ENCODE data around the gene MYCN. TPM values are rescaled to one million over a fixed set of nuclear protein-coding genes. Genes with fewer than 3 reads are reported as not detected.
A peak's percentile ranks its signal among the peaks of the same experiment; 100 is the strongest.

MYCN gene
- total and polyA plus RNA-seq, 2 of the 8 experiments (the other 6 are each of a cell fraction or from before 2014, with no cell fraction given): 87.8 to 137 TPM

DNA sequence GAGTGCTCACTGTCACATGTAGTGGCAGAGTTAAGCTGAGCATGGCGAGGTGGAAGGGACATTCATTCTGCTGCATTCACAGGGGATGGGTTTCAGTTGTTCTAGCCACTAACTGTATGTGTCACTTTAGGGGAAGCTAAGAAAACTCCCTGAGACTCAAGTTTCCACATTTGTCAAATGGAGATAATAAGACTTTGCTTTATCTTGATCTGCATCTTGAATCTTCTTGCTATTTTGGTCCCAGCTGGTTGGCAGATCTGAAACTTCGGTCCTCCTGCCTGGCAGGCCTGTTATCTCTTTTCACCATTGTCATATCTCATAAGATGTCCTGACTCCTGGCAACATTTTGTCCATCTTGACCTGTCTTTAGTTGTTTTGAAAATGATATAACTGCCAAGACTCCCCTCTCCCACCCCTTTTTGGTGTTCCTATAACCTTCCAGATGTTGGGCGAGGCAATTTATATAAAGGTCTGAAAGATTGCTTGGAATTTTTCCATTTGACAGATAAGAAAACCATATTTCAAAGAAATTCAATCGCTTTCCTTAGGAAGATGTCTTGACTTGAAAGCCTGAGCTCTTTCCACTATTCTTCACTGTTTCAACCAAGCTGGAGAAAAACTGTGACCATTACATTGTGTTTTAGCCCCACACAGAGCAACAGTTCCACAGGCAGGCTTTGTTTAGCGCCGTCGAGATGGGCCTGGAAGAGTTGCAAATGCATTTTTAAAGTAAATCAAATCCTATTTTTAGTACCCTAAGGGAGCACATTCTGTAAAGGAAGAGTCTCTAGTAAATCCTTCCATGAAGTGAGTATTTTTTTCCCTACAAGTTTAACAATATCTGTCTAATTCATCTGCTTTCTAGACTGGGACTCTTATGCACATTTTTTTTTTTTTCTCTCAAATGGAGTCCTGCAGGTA lies 33.4 kb downstream of the MYCN start:
- H4K91ac ChIP-seq (replicated peaks; ENCODE audit: insufficient read length, low read length): no peak overlapping the region
- no peak overlapping the region for H3K9ac ChIP-seq (replicated peaks in 1 of 4; ENCODE audit: extremely low read depth in 1 of 4, low read depth in 3 of 4, low read length in 3 of 4)
- no peaks in the 10 kb centered on the region for H3K27me3 ChIP-seq (replicated peaks in 1 of 4; ENCODE audit: control insufficient read depth in 3 of 4, extremely low read depth in 1 of 4, insufficient read depth in 3 of 4, low read length in 3 of 4)
- H4K8ac ChIP-seq (ENCODE audit: extremely low read depth, insufficient read depth, low read length): no peak overlapping the region
- H2BK20ac ChIP-seq (ENCODE audit: low read length): 0 out of 2 replicates have a peak overlapping the region, but pooled peaks have one; percentile 41
- ChIA-PET CTCF (ENCODE audit: partially characterized antibody) (interaction anchor here (1.0 kb wide), 1 partner anchor 30 kb away, joined by 4 read pairs; no protein-coding TSS in a partner anchor), POLR2A (ENCODE audit: partially characterized antibody) (interaction anchor here (0.9 to 1.1 kb wide), 2 partner anchors 15 to 23 kb away, joined by 3 to 4 read pairs; no protein-coding TSS in a partner anchor)
- H3K18ac ChIP-seq (ENCODE audit: extremely low read depth, low read length): peak overlapping the region; percentile 71; the same call in 1 of the 2 replicates
- H2BK5ac ChIP-seq (ENCODE audit: low read depth, low read length): no peak overlapping the region
- H2AK5ac ChIP-seq (ENCODE audit: low read depth, low read length): no peak overlapping the region; the same call in 1 of the 2 replicates
- H3K23me2 ChIP-seq (ENCODE audit: low read depth, low read length): no peaks in the 10 kb centered on the region
- H3K9me3 ChIP-seq (ENCODE audit: insufficient read depth in 2 of 2, low read depth in 1 of 2, low read length in 1 of 2): no peaks in the 10 kb centered on the region
- H3K23ac ChIP-seq (ENCODE audit: insufficient read length): no peak overlapping the region
- 0 out of 2 replicates have a peak overlapping the region, but pooled peaks have one; percentile 19 for H2BK12ac ChIP-seq (ENCODE audit: low read depth, low read length)
- H4K5ac ChIP-seq (ENCODE audit: insufficient read length, low read depth, low read length): no peak overlapping the region
- peak overlapping the region; percentile 57 for H3K4ac ChIP-seq (replicated peaks; ENCODE audit: insufficient read length, low read depth, low read length)
- FAIRE-seq (no peak), DNase-seq (ENCODE audit: low read depth in 1 of 2, low spot score in 2 of 2) (no peak)
- H3K4me1 ChIP-seq (replicated peaks in 1 of 4; ENCODE audit: control insufficient read depth in 3 of 4, insufficient read depth in 4 of 4, low read length in 3 of 4): peaks cover 0 to 7% (median 3%) of the 10 kb centered on the region in 4 experiments; a peak in 6 of 7 replicates
- H3K27ac ChIP-seq (ENCODE audit: low read depth, low read length): no peak overlapping the region
- no peak overlapping the region for H3K4me3 ChIP-seq (ENCODE audit: extremely low read depth in 1 of 4, insufficient read depth in 2 of 4, low read depth in 3 of 4, low read length in 4 of 4)
- H3K14ac ChIP-seq (ENCODE audit: insufficient read length): no peak overlapping the region
- H3K36me3 ChIP-seq (ENCODE audit: control insufficient read depth in 2 of 4, insufficient read depth in 4 of 4, low read length in 3 of 4): no peaks in the 10 kb centered on the region
- H2BK120ac ChIP-seq (replicated peaks; ENCODE audit: low read depth, low read length): no peak overlapping the region
- H4K20me1 ChIP-seq (replicated peaks in 1 of 2; ENCODE audit: control insufficient read depth in 1 of 2, insufficient read depth in 2 of 2, low read length in 2 of 2): no peaks in the 10 kb centered on the region
- no peak overlapping the region for H3K56ac ChIP-seq (replicated peaks; ENCODE audit: insufficient read length, low read depth, low read length)
- no peaks in the 10 kb centered on the region for H3K79me1 ChIP-seq (ENCODE audit: low read depth, low read length)
- WGBS, 2 experiments (ENCODE audit: extremely low coverage in 1 of 2, insufficient coverage in 1 of 2, insufficient read length in 1 of 2, insufficient replicate concordance in 2 of 2, low coverage in 1 of 2, low lambda C conversion rate in 2 of 2, missing lambda C conversion rate in 1 of 2): 91% methylated on average over 7 of the region's 7 CpGs; no CpG with 5 or more reads in 1 of the 2 experiments
- H3K4me2 ChIP-seq (ENCODE audit: insufficient read depth in 1 of 2, low read depth in 2 of 2, low read length in 2 of 2): no peak overlapping the region
- peak overlapping the region; percentile 88; the same call in 1 of the 2 replicates for H2BK15ac ChIP-seq (ENCODE audit: low read length)
- H2AFZ ChIP-seq (ENCODE audit: low read length): no peak overlapping the region
- H3K79me2 ChIP-seq (ENCODE audit: control insufficient read depth in 1 of 2, insufficient read depth in 2 of 2, low read length in 2 of 2): no peaks in the 10 kb centered on the region
- TF ChIP-seq SUZ12 (IDR thresholded peaks at IDR 0.05; ENCODE audit: low read length) (no peak), TEAD4 (IDR thresholded peaks at IDR 0.05; ENCODE audit: low read depth, low read length) (no peak), NANOG (IDR thresholded peaks at IDR 0.05; ENCODE audit: insufficient read depth, low read depth, low read length, poor library complexity, severe bottlenecking) (no peak), RNF2 (IDR thresholded peaks at IDR 0.05; ENCODE audit: borderline replicate concordance, low read depth, low read length, missing control alignments, poor library complexity, severe bottlenecking) (no peak), HDAC6 (IDR thresholded peaks at IDR 0.05; ENCODE audit: low read depth, low read length) (no peak), E2F6 (IDR thresholded peaks at IDR 0.05) (no peak), JUN (IDR thresholded peaks at IDR 0.05; ENCODE audit: low read depth, low read length) (no peak)
- TF ChIP-seq, protein P1, sequence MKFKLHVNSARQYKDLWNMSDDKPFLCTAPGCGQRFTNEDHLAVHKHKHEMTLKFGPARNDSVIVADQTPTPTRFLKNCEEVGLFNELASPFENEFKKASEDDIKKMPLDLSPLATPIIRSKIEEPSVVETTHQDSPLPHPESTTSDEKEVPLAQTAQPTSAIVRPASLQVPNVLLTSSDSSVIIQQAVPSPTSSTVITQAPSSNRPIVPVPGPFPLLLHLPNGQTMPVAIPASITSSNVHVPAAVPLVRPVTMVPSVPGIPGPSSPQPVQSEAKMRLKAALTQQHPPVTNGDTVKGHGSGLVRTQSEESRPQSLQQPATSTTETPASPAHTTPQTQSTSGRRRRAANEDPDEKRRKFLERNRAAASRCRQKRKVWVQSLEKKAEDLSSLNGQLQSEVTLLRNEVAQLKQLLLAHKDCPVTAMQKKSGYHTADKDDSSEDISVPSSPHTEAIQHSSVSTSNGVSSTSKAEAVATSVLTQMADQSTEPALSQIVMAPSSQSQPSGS (IDR thresholded peaks at IDR 0.05; ENCODE audit: low read length): no peak
